HepG2 (cell line): ENCODE measurements around the gene TRMT112. TPM values are rescaled to one million over a fixed set of nuclear protein-coding genes. Genes with fewer than 3 reads are reported as not detected.

Experiments
- BRD4 ChIP-seq: sonication (generic); formaldehyde crosslinking; IDR thresholded peaks from 2 replicates; pipeline ENCODE4 v1.4.0; 2020; ENCODE audit warnings: missing genetic modification reagents
- CC2D1A ChIP-seq: sonication (generic); formaldehyde crosslinking; IDR thresholded peaks from 2 replicates; pipeline ENCODE4 v1.8.1; 2023; ENCODE audit warnings: mild to moderate bottlenecking, missing genetic modification reagents
- HDAC1 ChIP-seq: sonication (generic); formaldehyde crosslinking; IDR thresholded peaks from 2 replicates; pipeline ENCODE4 v1.5.1; 2020; ENCODE audit warnings: mild to moderate bottlenecking, missing genetic modification reagents
- MIER3 ChIP-seq: IDR thresholded peaks from 2 replicates; pipeline ENCODE4 v1.6.1; 2016; ENCODE audit warnings: missing compliant biosample characterization, borderline replicate concordance
- NPAS2 ChIP-seq: sonication (generic); formaldehyde crosslinking; IDR thresholded peaks from 2 replicates; pipeline ENCODE4 v1.8.0; 2022; ENCODE audit warnings: mild to moderate bottlenecking, missing genetic modification reagents, borderline replicate concordance
- SSRP1 ChIP-seq: IDR thresholded peaks from 2 replicates; pipeline ENCODE4 v1.6.1; 2016; ENCODE audit warnings: control low read depth
- ZNF510 ChIP-seq: sonication (generic); formaldehyde crosslinking; IDR thresholded peaks from 2 replicates; pipeline ENCODE4 v1.4.0; 2020; ENCODE audit warnings: low read depth, mild to moderate bottlenecking, missing genetic modification reagents
- ZNF543 ChIP-seq: sonication (generic); formaldehyde crosslinking; IDR thresholded peaks from 2 replicates; pipeline ENCODE4 v1.4.0; 2020; ENCODE audit warnings: mild to moderate bottlenecking, missing genetic modification reagents
- ZNF768 ChIP-seq: sonication (generic); formaldehyde crosslinking; IDR thresholded peaks from 2 replicates; pipeline ENCODE4 v1.4.0; 2020; ENCODE audit warnings: missing genetic modification reagents
- ZSCAN20 ChIP-seq: sonication (generic); formaldehyde crosslinking; IDR thresholded peaks from 2 replicates; pipeline ENCODE4 v1.4.0; 2020; ENCODE audit warnings: missing genetic modification reagents, mild to moderate bottlenecking, borderline replicate concordance
- polyA plus RNA-seq, 8 experiments: library from polyadenylated mRNA; depleted of rRNA in 3 of 8; stranded (reverse) in 7 of 8; unstranded in 1 of 8; fragments of >200 nt; fragmentation: Illumina TruSeq in 4 of 8; extraction: Trizol in 4 of 8; gene quantifications; 2 replicates each; pipeline versions ENCODE4 v1.2.1 to v1.2.3, GENCODE V29; 2011 to 2016; ENCODE audit warnings: low read depth in 4 of 8, missing spikeins in 1 of 8, mixed read lengths in 1 of 8; ENCODE audit not compliant: insufficient read depth in 1 of 8
- total RNA-seq, 5 experiments: library from RNA; depleted of rRNA; stranded (reverse); fragments of >200 nt; fragmentation: Illumina TruSeq; extraction: Trizol; gene quantifications; 2 replicates each; pipeline ENCODE4 v1.2.3, GENCODE V29; 2016; ENCODE audit warnings: low read depth in 1 of 5
- TF ChIP-seq, protein P1 (sequence below): sonication (generic); formaldehyde crosslinking; IDR thresholded peaks from 2 replicates; pipeline ENCODE4 v1.8.1; 2023; ENCODE audit warnings: mild to moderate bottlenecking, inconsistent platforms, moderate library complexity, missing genetic modification reagents, borderline replicate concordance
- TF ChIP-seq, protein P2 (sequence below): sonication (generic); formaldehyde crosslinking; IDR thresholded peaks from 2 replicates; pipeline ENCODE4 v1.4.0; 2020; ENCODE audit warnings: missing genetic modification reagents, borderline replicate concordance
- TF ChIP-seq, protein P3 (sequence below): sonication (generic); formaldehyde crosslinking; IDR thresholded peaks from 2 replicates; pipeline ENCODE4 v1.8.1; 2023; ENCODE audit warnings: mild to moderate bottlenecking, missing genetic modification reagents, borderline replicate concordance
- TF ChIP-seq, protein P4 (sequence below): sonication (generic); formaldehyde crosslinking; IDR thresholded peaks from 2 replicates; pipeline ENCODE4 v1.4.0; 2020; ENCODE audit warnings: mild to moderate bottlenecking, missing genetic modification reagents
- TF ChIP-seq, protein P5 (sequence below): sonication (generic); formaldehyde crosslinking; IDR thresholded peaks from 2 replicates; pipeline ENCODE4 v1.8.1; 2022; ENCODE audit warnings: low read depth, mild to moderate bottlenecking, missing genetic modification reagents

TRMT112 gene
- total and polyA plus RNA-seq, 2 of the 13 experiments (the other 11 are each of a cell fraction or from before 2014, with no cell fraction given) = 186 to 409 TPM

DNA sequence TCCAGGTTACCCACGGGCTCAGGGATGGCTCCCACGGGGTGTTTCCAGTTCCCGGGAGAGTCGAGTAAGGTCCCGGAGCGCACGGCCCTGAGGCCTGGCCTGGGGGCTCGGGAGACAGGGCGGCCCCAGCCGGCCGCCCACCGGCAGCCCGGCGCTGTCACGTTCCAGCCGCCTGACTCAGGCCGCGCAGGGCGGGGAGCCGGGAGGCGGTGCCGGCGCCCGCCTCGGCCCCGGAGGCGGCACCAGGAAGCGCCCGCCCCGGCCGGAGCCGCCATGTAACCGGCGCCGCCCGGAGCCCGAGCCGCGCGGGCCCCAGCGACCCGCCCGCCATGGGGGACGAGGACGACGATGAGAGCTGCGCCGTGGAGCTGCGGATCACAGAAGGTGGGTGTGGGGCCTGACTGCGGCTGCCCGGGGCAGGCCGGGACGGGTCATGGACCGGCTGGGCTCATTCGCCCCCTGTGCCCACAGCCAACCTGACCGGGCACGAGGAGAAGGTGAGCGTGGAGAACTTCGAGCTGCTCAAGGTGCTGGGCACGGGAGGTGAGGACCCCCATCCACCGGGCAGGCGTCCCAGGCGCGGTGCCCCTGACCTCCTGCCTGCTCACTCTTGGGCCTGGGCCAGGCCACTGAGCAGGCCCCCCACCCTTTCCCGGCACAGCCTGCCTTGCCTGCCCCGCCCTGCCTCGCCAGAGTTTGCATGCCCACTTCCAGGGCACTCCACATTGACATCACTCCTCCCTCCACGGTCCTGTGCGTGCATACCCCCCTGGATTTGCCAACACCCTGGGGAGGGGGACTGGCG, 41.8 kb upstream of the TRMT112 start, which contains the start of gene RPS6KA4 (continued):
- TF ChIP-seq ZSCAN20 = no peak
- TF ChIP-seq, protein P1, sequence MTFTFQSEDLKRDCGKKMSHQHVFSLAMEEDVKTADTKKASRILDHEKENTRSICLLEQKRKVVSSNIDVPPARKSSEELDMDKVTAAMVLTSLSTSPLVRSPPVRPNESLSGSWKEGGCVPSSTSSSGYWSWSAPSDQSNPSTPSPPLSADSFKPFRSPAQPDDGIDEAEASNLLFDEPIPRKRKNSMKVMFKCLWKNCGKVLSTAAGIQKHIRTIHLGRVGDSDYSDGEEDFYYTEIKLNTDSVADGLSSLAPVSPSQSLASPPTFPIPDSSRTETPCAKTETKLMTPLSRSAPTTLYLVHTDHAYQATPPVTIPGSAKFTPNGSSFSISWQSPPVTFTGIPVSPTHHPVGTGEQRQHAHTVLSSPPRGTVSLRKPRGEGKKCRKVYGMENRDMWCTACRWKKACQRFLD (CRISPR knock-in tag) = no peak
- TF ChIP-seq HDAC1 (CRISPR knock-in tag) = 0 out of 2 replicates have a peak, but pooled peaks have one; percentile 36
- TF ChIP-seq NPAS2 = no peak
- TF ChIP-seq, protein P2, sequence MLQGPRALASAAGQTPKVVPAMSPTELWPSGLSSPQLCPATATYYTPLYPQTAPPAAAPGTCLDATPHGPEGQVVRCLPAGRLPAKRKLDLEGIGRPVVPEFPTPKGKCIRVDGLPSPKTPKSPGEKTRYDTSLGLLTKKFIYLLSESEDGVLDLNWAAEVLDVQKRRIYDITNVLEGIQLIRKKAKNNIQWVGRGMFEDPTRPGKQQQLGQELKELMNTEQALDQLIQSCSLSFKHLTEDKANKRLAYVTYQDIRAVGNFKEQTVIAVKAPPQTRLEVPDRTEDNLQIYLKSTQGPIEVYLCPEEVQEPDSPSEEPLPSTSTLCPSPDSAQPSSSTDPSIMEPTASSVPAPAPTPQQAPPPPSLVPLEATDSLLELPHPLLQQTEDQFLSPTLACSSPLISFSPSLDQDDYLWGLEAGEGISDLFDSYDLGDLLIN (CRISPR knock-in tag) = peak; percentile 50; the same call in 1 of the 2 replicates
- TF ChIP-seq SSRP1 (CRISPR knock-in tag) = no peak
- TF ChIP-seq, protein P3, sequence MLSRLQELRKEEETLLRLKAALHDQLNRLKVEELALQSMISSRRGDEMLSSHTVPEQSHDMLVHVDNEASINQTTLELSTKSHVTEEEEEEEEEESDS (CRISPR knock-in tag) = 0 out of 2 replicates have a peak, but pooled peaks have one; percentile 41
- TF ChIP-seq, protein P4, sequence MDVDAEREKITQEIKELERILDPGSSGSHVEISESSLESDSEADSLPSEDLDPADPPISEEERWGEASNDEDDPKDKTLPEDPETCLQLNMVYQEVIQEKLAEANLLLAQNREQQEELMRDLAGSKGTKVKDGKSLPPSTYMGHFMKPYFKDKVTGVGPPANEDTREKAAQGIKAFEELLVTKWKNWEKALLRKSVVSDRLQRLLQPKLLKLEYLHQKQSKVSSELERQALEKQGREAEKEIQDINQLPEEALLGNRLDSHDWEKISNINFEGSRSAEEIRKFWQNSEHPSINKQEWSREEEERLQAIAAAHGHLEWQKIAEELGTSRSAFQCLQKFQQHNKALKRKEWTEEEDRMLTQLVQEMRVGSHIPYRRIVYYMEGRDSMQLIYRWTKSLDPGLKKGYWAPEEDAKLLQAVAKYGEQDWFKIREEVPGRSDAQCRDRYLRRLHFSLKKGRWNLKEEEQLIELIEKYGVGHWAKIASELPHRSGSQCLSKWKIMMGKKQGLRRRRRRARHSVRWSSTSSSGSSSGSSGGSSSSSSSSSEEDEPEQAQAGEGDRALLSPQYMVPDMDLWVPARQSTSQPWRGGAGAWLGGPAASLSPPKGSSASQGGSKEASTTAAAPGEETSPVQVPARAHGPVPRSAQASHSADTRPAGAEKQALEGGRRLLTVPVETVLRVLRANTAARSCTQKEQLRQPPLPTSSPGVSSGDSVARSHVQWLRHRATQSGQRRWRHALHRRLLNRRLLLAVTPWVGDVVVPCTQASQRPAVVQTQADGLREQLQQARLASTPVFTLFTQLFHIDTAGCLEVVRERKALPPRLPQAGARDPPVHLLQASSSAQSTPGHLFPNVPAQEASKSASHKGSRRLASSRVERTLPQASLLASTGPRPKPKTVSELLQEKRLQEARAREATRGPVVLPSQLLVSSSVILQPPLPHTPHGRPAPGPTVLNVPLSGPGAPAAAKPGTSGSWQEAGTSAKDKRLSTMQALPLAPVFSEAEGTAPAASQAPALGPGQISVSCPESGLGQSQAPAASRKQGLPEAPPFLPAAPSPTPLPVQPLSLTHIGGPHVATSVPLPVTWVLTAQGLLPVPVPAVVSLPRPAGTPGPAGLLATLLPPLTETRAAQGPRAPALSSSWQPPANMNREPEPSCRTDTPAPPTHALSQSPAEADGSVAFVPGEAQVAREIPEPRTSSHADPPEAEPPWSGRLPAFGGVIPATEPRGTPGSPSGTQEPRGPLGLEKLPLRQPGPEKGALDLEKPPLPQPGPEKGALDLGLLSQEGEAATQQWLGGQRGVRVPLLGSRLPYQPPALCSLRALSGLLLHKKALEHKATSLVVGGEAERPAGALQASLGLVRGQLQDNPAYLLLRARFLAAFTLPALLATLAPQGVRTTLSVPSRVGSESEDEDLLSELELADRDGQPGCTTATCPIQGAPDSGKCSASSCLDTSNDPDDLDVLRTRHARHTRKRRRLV (CRISPR knock-in tag) = no peak; the same call in 1 of the 2 replicates
- peak; percentile 40; the same call in 1 of the 2 replicates for TF ChIP-seq ZNF768 (CRISPR knock-in tag)
- no peak for TF ChIP-seq CC2D1A (CRISPR knock-in tag)
- TF ChIP-seq BRD4 (CRISPR knock-in tag) = no peak
- no peak for TF ChIP-seq ZNF543
- TF ChIP-seq, protein P5, sequence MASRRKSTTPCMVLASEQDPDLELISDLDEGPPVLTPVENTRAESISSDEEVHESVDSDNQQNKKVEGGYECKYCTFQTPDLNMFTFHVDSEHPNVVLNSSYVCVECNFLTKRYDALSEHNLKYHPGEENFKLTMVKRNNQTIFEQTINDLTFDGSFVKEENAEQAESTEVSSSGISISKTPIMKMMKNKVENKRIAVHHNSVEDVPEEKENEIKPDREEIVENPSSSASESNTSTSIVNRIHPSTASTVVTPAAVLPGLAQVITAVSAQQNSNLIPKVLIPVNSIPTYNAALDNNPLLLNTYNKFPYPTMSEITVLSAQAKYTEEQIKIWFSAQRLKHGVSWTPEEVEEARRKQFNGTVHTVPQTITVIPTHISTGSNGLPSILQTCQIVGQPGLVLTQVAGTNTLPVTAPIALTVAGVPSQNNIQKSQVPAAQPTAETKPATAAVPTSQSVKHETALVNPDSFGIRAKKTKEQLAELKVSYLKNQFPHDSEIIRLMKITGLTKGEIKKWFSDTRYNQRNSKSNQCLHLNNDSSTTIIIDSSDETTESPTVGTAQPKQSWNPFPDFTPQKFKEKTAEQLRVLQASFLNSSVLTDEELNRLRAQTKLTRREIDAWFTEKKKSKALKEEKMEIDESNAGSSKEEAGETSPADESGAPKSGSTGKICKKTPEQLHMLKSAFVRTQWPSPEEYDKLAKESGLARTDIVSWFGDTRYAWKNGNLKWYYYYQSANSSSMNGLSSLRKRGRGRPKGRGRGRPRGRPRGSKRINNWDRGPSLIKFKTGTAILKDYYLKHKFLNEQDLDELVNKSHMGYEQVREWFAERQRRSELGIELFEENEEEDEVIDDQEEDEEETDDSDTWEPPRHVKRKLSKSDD (CRISPR knock-in tag) = no peak
- no peak for TF ChIP-seq ZNF510 (CRISPR knock-in tag)
- no peak for TF ChIP-seq MIER3 (CRISPR knock-in tag)
